Measurements from ENCODE around the gene PTPRM. TPM values are rescaled to one million over a fixed set of nuclear protein-coding genes. Genes with fewer than 3 reads are reported as not detected.

PTPRM gene
- total RNA-seq, 1 donor from 2014 or later, result 5.3 TPM

- ATAC-seq, result no peak
Measured at GRCh38 chr18:7600036-7600435, 32.9 kb downstream of the PTPRM start.

- no peak for ATAC-seq
Measured at GRCh38 chr18:7600528-7601245, 33.6 kb downstream of the PTPRM start.

GRCh38 chr18:7601246-7601615, 34.1 kb downstream of the PTPRM start:
- no peak for ATAC-seq

- ATAC-seq, result no peak
Measured at GRCh38 chr18:7601936-7602335, 34.8 kb downstream of the PTPRM start.

GRCh38 chr18:7603259-7604000, 36.3 kb downstream of the PTPRM start:
- no peak for ATAC-seq

GRCh38 chr18:7604361-7604760, 37.2 kb downstream of the PTPRM start:
- no peak for ATAC-seq

- ATAC-seq, result no peak
Measured at GRCh38 chr18:7605705-7606104, 38.6 kb downstream of the PTPRM start.

GRCh38 chr18:7607540-7608173, 40.5 kb downstream of the PTPRM start:
- ATAC-seq, result no peak

GRCh38 chr18:7608174-7608550, 41.0 kb downstream of the PTPRM start:
- ATAC-seq, result no peak

- no peak for ATAC-seq
Measured at GRCh38 chr18:7608781-7609201, 41.7 kb downstream of the PTPRM start.

GRCh38 chr18:7609617-7610016, 42.5 kb downstream of the PTPRM start:
- ATAC-seq, result no peak

GRCh38 chr18:7614042-7614441, 46.9 kb downstream of the PTPRM start:
- ATAC-seq, result no peak

GRCh38 chr18:7615840-7616239, 48.7 kb downstream of the PTPRM start:
- no peak for ATAC-seq

GRCh38 chr18:7616661-7617060, 49.5 kb downstream of the PTPRM start:
- ATAC-seq, result no peak

- ATAC-seq, result no peak
Measured at GRCh38 chr18:7617738-7618422, 50.8 kb downstream of the PTPRM start.

GRCh38 chr18:7618891-7619442, 51.9 kb downstream of the PTPRM start:
- no peak for ATAC-seq

- ATAC-seq, result no peak
Measured at GRCh38 chr18:7619676-7620075, 52.6 kb downstream of the PTPRM start.

GRCh38 chr18:7622721-7623120, 55.6 kb downstream of the PTPRM start:
- ATAC-seq, result no peak

- ATAC-seq, result no peak
Measured at GRCh38 chr18:7623681-7624080, 56.6 kb downstream of the PTPRM start.

- ATAC-seq, result no peak
Measured at GRCh38 chr18:7624697-7625096, 57.6 kb downstream of the PTPRM start.

GRCh38 chr18:7626175-7626921, 59.2 kb downstream of the PTPRM start:
- ATAC-seq, result no peak

- ATAC-seq, result no peak
Measured at GRCh38 chr18:7626922-7627440, 59.9 kb downstream of the PTPRM start.

Measured in esophagus mucosa (tissue), 1 donor.